Cardiac ventricle fibroblast (primary cell): ENCODE measurements around the gene SLC46A3. TPM values are rescaled to one million over a fixed set of nuclear protein-coding genes. Genes with fewer than 3 reads are reported as not detected.

Experiments used
- total RNA-seq: library from RNA; depleted of rRNA; stranded (reverse); fragments of >200 nt; gene quantifications from 2 replicates; pipeline ENCODE4 v1.2.3, GENCODE V29; 2015

SLC46A3 gene, protein sequence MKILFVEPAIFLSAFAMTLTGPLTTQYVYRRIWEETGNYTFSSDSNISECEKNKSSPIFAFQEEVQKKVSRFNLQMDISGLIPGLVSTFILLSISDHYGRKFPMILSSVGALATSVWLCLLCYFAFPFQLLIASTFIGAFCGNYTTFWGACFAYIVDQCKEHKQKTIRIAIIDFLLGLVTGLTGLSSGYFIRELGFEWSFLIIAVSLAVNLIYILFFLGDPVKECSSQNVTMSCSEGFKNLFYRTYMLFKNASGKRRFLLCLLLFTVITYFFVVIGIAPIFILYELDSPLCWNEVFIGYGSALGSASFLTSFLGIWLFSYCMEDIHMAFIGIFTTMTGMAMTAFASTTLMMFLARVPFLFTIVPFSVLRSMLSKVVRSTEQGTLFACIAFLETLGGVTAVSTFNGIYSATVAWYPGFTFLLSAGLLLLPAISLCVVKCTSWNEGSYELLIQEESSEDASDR
- total RNA-seq, result 1.9 and 2.3 TPM in 2 replicates

GRCh38 chr13:28718543-28719226, at the start of gene SLC46A3:
SLC46A3 (minus strand) TSS chr13:28718970; CDS start chr13:28717998, 972 bp downstream.

GRCh38 chr13:28658796-28659620, 59.8 kb downstream of the SLC46A3 start, which contains the start of gene POMP:
POMP (plus strand) TSS chr13:28659130; CDS start chr13:28659185, 55 bp downstream.

Other genes with a start within 250 kb of the SLC46A3 start
- 2.0 and 2.4 TPM in 2 replicates for gene FLT1, start 223.8 kb downstream of the SLC46A3 start, total RNA-seq
- 86.3 and 89.7 TPM in 2 replicates for gene POMP, start 59.8 kb downstream of the SLC46A3 start, total RNA-seq
- gene MTUS2, start 101.4 kb upstream of the SLC46A3 start, total RNA-seq, result not detected in 2 replicates